Endothelial cell (in vitro differentiated cells): ENCODE results near the gene RAB3IL1. TPM values are rescaled to one million over a fixed set of nuclear protein-coding genes. Genes with fewer than 3 reads are reported as not detected.

ENCODE experiments used
- DNase-seq: peaks from one replicate; pipeline ENCODE4 v3.0.0; 2021; ENCODE audit warnings: low spot score
- H3K27ac Mint-ChIP-seq: one replicate; pipeline ENCODE4 v1.8.0; 2021; ENCODE audit warnings: mixed read lengths, inconsistent platforms; ENCODE audit not compliant: unreplicated experiment
- H3K27me3 Mint-ChIP-seq: one replicate; pipeline ENCODE4 v1.8.0; 2021; ENCODE audit warnings: mild to moderate bottlenecking, moderate library complexity, mixed read lengths, inconsistent platforms; ENCODE audit not compliant: unreplicated experiment
- H3K36me3 Mint-ChIP-seq: one replicate; pipeline ENCODE4 v1.8.0; 2021; ENCODE audit warnings: mild to moderate bottlenecking, low read depth, mixed read lengths, inconsistent platforms; ENCODE audit not compliant: unreplicated experiment
- H3K4me1 Mint-ChIP-seq: one replicate; pipeline ENCODE4 v1.8.0; 2021; ENCODE audit warnings: mild to moderate bottlenecking, mixed read lengths, inconsistent platforms; ENCODE audit not compliant: unreplicated experiment
- H3K4me3 Mint-ChIP-seq: one replicate; pipeline ENCODE4 v1.8.0; 2021; ENCODE audit warnings: mild to moderate bottlenecking, mixed read lengths, inconsistent platforms; ENCODE audit not compliant: unreplicated experiment
- H3K9me3 Mint-ChIP-seq: one replicate; pipeline ENCODE4 v1.8.0; 2021; ENCODE audit warnings: mixed read lengths, inconsistent platforms; ENCODE audit not compliant: unreplicated experiment
- CTCF ChIP-seq: fragments of 200-600 bp; sonication (generic); IDR thresholded peaks from one replicate; pipeline ENCODE4 v1.5.0; 2021; ENCODE audit warnings: antibody characterized with exemption; ENCODE audit not compliant: unreplicated experiment
- total RNA-seq: library from RNA; stranded (reverse); fragmentation: NEBNext Ultra II Directional; extraction: Animal tissue kit (Norgen Biotek cat#: 25700); gene quantifications from one replicate; pipeline ENCODE4 v1.2.1, GENCODE V29; 2021; ENCODE audit not compliant: unreplicated experiment

The RAB3IL1 gene
- total RNA-seq, 1 donor from 2014 or later: 8.9 TPM

GRCh38 chr11:61935861-61936260, 18.5 kb upstream of the RAB3IL1 start:
- H3K27me3 Mint-ChIP-seq: no peaks in the 10 kb centered on the region
- no peak overlapping the region for H3K27ac Mint-ChIP-seq
- H3K4me3 Mint-ChIP-seq: no peak overlapping the region
- peaks cover 4% of the 10 kb centered on the region for H3K9me3 Mint-ChIP-seq
- H3K36me3 Mint-ChIP-seq: no peaks in the 10 kb centered on the region
- DNase-seq: no peak
- H3K4me1 Mint-ChIP-seq: no peaks in the 10 kb centered on the region
- no peak for TF ChIP-seq CTCF

DNA sequence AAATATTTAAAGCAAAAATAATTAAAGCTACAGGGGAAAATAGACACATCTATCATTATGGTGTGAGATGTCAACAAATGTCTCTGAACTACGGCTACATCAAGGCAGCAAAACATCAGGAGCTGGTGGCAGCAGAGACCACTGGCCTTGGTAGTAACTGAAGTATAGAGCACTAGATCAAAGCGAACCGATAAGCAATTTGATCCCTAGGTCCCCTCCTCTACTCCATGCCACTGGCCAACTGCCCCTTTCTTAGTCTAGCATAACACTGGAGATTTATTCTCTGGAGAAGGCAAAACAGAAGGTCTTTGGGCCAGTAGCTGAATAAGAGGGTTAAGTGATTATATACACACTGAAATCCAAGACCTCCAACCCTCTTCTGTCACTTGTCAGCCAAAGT, 13.6 kb upstream of the RAB3IL1 start:
- Mint-ChIP-seq H3K4me1 (no peaks in the 10 kb centered on the region), H3K27me3 (peaks cover 4% of the 10 kb centered on the region), H3K4me3 (no peak overlapping the region), H3K9me3 (peaks cover 4% of the 10 kb centered on the region), H3K36me3 (no peaks in the 10 kb centered on the region), H3K27ac (no peak overlapping the region)
- TF ChIP-seq CTCF: no peak
- DNase-seq: no peak

- H3K36me3 Mint-ChIP-seq: no peaks in the 10 kb centered on the region
- H3K4me1 Mint-ChIP-seq: peaks cover 8% of the 10 kb centered on the region
- H3K27me3 Mint-ChIP-seq: peaks cover 5% of the 10 kb centered on the region
- no peak for DNase-seq
- H3K4me3 Mint-ChIP-seq: no peak overlapping the region
- peaks cover 4% of the 10 kb centered on the region for H3K9me3 Mint-ChIP-seq
- no peak overlapping the region for H3K27ac Mint-ChIP-seq
- no peak for TF ChIP-seq CTCF
These were observed 11.2 kb upstream of the RAB3IL1 start for GRCh38 chr11:61928606-61929005.

DNA sequence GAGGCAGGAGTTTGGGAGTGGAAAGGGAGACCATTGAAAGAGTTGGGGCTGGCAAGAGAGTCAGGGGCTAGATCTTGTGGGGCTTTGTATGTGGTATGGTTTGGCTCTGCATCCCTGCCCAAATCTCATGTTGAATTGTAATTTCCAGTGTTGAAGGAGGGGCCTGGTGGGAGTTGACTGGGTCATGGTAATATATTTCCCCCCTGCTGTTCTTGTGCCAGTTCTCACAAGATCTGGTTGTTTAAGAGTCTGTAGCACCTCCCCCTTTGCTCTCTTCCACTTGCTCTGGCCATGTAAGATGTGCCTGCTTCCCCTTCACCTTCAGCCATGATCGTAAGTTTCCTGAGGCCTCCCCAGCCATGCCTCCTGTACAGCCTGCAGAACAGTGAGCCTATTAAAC, 10.1 kb upstream of the RAB3IL1 start:
- H3K4me1 Mint-ChIP-seq: peaks cover 19% of the 10 kb centered on the region
- H3K4me3 Mint-ChIP-seq: no peak overlapping the region
- no peaks in the 10 kb centered on the region for H3K36me3 Mint-ChIP-seq
- H3K9me3 Mint-ChIP-seq: no peaks in the 10 kb centered on the region
- H3K27ac Mint-ChIP-seq: no peak overlapping the region
- TF ChIP-seq CTCF: no peak
- no peak for DNase-seq
- H3K27me3 Mint-ChIP-seq: peaks cover 5% of the 10 kb centered on the region

DNA sequence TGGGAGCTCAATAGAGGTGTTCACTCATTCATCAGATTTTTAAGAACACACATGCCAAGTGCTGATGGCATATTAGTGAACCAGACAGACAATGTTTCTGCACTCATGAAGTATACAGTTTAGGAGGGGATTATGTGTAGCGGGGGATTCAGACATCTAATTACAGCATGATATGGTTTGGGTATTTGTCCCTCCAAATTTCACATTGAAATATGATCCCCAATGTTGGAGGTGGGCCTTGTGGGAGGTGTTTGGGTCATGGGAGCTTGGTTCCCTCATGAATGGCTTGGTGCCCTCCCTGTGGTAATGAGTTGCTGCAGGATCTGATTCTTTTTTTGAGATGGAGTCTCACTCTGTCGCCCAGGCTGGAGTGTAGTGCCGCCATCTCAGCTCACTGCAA, 8.9 kb upstream of the RAB3IL1 start:
- DNase-seq: no peak
- H3K4me1 Mint-ChIP-seq: peaks cover 23% of the 10 kb centered on the region

More for the DNA sequence above, 8.9 kb upstream of the RAB3IL1 start:
- Mint-ChIP-seq H3K27me3 (peaks cover 5% of the 10 kb centered on the region), H3K9me3 (no peaks in the 10 kb centered on the region), H3K4me3 (no peak overlapping the region), H3K36me3 (no peaks in the 10 kb centered on the region), H3K27ac (no peak overlapping the region)
- TF ChIP-seq CTCF: no peak
